ENCODE data around the gene GATAD2B.

- TF ChIP-seq CTCF (tag by site-specific recombination; IDR thresholded peaks at IDR 0.05) (no peak), ZNF629 (tag by site-specific recombination; IDR thresholded peaks at IDR 0.05) (no peak), ZNF558 (tag by site-specific recombination; IDR thresholded peaks at IDR 0.05) (no peak), ZNF121 (tag by site-specific recombination; IDR thresholded peaks at IDR 0.05) (no peak), ZNF174 (tag by site-specific recombination; IDR thresholded peaks at IDR 0.05) (no peak), ZNF404 (tag by site-specific recombination; IDR thresholded peaks at IDR 0.05) (no peak), WT1 (tag by site-specific recombination; IDR thresholded peaks at IDR 0.05) (no peak)
Observed at GRCh38 chr1:153951183-153951582, 28.4 kb upstream of the GATAD2B start.
